GM12873 (cell line): ENCODE results near the gene EBF3.

Experiments
- CTCF ChIP-seq: IDR thresholded peaks from 2 replicates; pipeline ENCODE4 v1.5.1; 2012; ENCODE audit warnings: low read depth, mild to moderate bottlenecking, moderate library complexity, low read length, control low read depth; ENCODE audit not compliant: insufficient read depth; ENCODE audit errors: missing control alignments

EBF3 gene

GRCh38 chr10:129927351-129928120 lies 36.5 kb downstream of the EBF3 start:
- no peak for TF ChIP-seq CTCF

- no peak for TF ChIP-seq CTCF
Observed at GRCh38 chr10:129926066-129927055, 37.7 kb downstream of the EBF3 start.

- TF ChIP-seq CTCF = no peak
Observed at GRCh38 chr10:129924375-129925085, 39.5 kb downstream of the EBF3 start.

- TF ChIP-seq CTCF = no peak
Observed at GRCh38 chr10:129922598-129923123, 41.4 kb downstream of the EBF3 start.

GRCh38 chr10:129921801-129922597 lies 42.1 kb downstream of the EBF3 start:
- TF ChIP-seq CTCF = no peak

GRCh38 chr10:129921065-129921670 lies 42.9 kb downstream of the EBF3 start:
- no peak for TF ChIP-seq CTCF
